Measurements from ENCODE around the gene RAB37. TPM values are rescaled to one million over a fixed set of nuclear protein-coding genes. Genes with fewer than 3 reads are reported as not detected.

RAB37 gene
- total and polyA plus RNA-seq, 2 of the 8 experiments (the other 6 are each of a cell fraction or from before 2014, with no cell fraction given): 5.5 to 6.1 TPM

GRCh38 chr17:74699236-74699635 lies 37.8 kb upstream of the RAB37 start (continued):
- TF ChIP-seq POLR2AphosphoS5 (IDR thresholded peaks at IDR 0.05; ENCODE audit: low read depth, low read length) (no peak), FOSL1 (IDR thresholded peaks at IDR 0.05; ENCODE audit: insufficient read depth, low read depth, low read length) (no peak), CEBPB (IDR thresholded peaks at IDR 0.05; ENCODE audit: low read depth, low read length) (no peak), PHF8 (conservative IDR thresholded peaks at IDR 0.05; ENCODE audit: low read depth, low read length) (no peak), JUND (IDR thresholded peaks at IDR 0.05; ENCODE audit: low read length) (no peak), SIRT6 (IDR thresholded peaks at IDR 0.05; ENCODE audit: low read length) (no peak)

All from H1 (cell line).